ENCODE results near the gene TNS4.

TNS4 gene

GRCh38 chr17:40535924-40536294 is 34.5 kb upstream of the TNS4 start:
- no peak for DNase-seq (ENCODE audit: extremely low spot score)
- CTCF ChIA-PET: interaction anchor here (1.0 to 16.5 kb wide), 11 partner anchors 17 to 176 kb away, joined by 3 to 356 read pairs (median 35); partner anchors contain the start of genes CCR7, GJD3, IGFBP4 and TOP2A
- POLR2A ChIA-PET: no interaction called here
- TF ChIP-seq CTCF (IDR thresholded peaks at IDR 0.05; ENCODE audit: control extremely low read depth, extremely low read depth, low read depth, missing control alignments): no peak

DNA sequence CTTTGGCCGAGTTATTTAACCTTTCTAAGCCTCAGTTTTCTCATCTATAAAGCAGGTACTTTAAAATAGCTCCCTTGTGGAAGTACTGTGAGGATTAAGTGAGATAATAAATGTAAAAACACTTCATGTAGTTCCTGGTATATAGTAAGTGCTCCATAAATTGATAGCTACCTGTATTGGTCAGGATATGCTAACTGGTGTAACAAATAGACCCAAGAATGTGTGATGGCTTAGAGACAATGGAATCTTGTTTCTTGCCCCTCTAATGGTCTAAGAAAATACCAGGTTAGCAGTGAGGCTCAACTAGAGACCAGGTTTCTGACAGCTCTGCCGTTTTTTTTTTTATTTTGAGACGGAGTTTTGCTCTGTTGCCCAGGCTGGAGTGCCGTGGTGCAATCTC is 34.0 kb upstream of the TNS4 start:
- ChIA-PET POLR2A (interaction anchor here (0.7 to 1.3 kb wide), 2 partner anchors 118 to 307 kb away, joined by 4 to 5 read pairs; partner anchors contain the start of gene TOP2A), CTCF (interaction anchor here (0.9 to 16.5 kb wide), 14 partner anchors 18 to 184 kb away, joined by 3 to 356 read pairs (median 6); partner anchors contain the start of genes CCR7, GJD3, IGFBP4 and TOP2A)
- no peak for TF ChIP-seq CTCF (IDR thresholded peaks at IDR 0.05; ENCODE audit: control extremely low read depth, extremely low read depth, low read depth, missing control alignments)
- no peak for DNase-seq (ENCODE audit: extremely low spot score)

DNA sequence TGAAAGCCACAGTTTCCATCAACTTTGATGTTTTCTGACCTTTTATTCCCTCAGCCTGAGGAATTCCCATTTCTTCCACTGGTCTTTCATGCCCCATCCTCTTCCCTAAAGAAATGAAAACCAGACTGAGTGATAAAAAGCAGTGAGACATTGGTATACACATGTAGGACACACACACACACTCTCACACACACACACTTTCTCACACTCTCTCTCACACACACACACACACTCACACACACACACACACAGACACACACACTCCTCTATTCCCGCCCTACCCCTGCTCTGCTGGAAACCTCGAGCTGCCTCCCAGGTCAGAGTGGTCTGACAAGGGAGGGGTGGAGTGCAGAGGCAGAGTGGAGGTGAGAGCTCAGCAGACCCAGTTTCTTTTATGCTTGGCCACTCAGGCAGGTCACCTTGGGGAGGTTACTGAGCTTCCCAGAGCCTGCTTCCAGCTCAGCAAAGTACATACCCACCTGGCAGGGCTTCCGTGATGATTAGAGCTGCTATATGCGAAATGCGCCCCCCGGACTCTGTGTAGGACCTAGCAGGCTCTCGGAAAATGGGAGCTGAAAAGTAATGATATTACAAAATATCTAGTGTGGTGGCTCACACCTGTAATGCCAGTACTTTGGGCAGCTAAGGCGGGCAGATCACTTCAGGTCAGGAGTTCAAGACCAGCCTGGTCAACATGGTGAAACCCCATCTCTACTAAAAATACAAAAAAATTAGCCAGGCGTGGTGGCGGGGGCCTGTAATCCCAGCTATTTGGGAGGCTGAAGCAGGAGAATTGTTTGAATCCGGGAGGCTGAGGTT is 33.2 kb upstream of the TNS4 start:
- ChIA-PET POLR2A (interaction anchor here (0.7 to 1.3 kb wide), 3 partner anchors 14 to 308 kb away, joined by 4 to 5 read pairs (median 4); partner anchors contain the start of gene TOP2A), CTCF (interaction anchor here (0.7 to 16.5 kb wide), 31 partner anchors 10 to 1129 kb away, joined by 3 to 356 read pairs (median 6); partner anchors contain the start of genes CCR7, GJD3, IGFBP4 and TOP2A)
- no peak for TF ChIP-seq CTCF (IDR thresholded peaks at IDR 0.05; ENCODE audit: control extremely low read depth, extremely low read depth, low read depth, missing control alignments)
- DNase-seq (ENCODE audit: extremely low spot score): no peak

DNA sequence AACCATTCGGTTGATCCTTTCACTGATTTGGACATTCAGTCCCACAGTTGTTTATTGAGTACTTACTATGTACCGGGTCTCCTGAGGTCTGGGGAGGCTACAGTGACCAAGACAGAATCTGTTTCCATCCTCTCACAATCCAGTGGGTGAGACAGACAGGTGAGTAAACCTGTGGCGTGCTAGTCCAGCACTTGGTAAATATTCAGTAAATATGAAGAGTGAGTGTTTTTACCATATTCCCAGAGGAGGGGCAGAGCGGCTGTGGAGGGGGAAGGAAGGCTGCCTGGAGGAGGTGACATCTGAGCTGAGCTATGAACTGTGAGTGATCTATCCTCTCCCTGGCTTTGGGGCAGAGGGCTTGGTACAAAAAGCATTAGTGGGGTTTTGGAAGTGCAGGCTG is 32.5 kb upstream of the TNS4 start:
- ChIA-PET POLR2A (interaction anchor here (0.7 kb wide), 1 partner anchor 15 kb away, joined by 7 read pairs; no protein-coding TSS in a partner anchor), CTCF (interaction anchor here (0.7 to 16.5 kb wide), 49 partner anchors 9 to 1132 kb away, joined by 3 to 356 read pairs (median 5); partner anchors contain the start of genes CCR7, GJD3, IGFBP4 and TNS4)
- no peak for TF ChIP-seq CTCF (IDR thresholded peaks at IDR 0.05; ENCODE audit: control extremely low read depth, extremely low read depth, low read depth, missing control alignments)
- DNase-seq (ENCODE audit: extremely low spot score): no peak

GRCh38 chr17:40532520-40533253 is 31.3 kb upstream of the TNS4 start:
- POLR2A ChIA-PET: interaction anchor here (0.6 to 0.9 kb wide), 3 partner anchors 28 to 115 kb away, joined by 3 read pairs; partner anchors contain the start of genes SMARCE1 and TOP2A
- TF ChIP-seq CTCF (IDR thresholded peaks at IDR 0.05; ENCODE audit: control extremely low read depth, extremely low read depth, low read depth, missing control alignments): no peak
- CTCF ChIA-PET: interaction anchor here (0.7 to 16.5 kb wide), 52 partner anchors 8 to 1133 kb away, joined by 3 to 356 read pairs (median 5); partner anchors contain the start of genes CCR7, GJD3, IGFBP4 and TNS4
- no peak for DNase-seq (ENCODE audit: extremely low spot score)
